GM19463 (cell line): Measurements from ENCODE around the gene BPNT1.
A peak's percentile ranks its signal among the peaks of the same experiment; 100 is the strongest.
"Not testable (repeated sequence)": the region's sequence is repeated elsewhere in the genome, so short reads cannot be mapped to it uniquely, and the experiment has no call there.

Source experiments
- ATAC-seq: cut with Tn5 transposase; IDR thresholded peaks from one replicate; pipeline ENCODE4 v1.9.1; 2021; ENCODE audit warnings: mild to moderate bottlenecking, moderate library complexity; ENCODE audit not compliant: unreplicated experiment

The BPNT1 gene, protein sequence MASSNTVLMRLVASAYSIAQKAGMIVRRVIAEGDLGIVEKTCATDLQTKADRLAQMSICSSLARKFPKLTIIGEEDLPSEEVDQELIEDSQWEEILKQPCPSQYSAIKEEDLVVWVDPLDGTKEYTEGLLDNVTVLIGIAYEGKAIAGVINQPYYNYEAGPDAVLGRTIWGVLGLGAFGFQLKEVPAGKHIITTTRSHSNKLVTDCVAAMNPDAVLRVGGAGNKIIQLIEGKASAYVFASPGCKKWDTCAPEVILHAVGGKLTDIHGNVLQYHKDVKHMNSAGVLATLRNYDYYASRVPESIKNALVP

DNA sequence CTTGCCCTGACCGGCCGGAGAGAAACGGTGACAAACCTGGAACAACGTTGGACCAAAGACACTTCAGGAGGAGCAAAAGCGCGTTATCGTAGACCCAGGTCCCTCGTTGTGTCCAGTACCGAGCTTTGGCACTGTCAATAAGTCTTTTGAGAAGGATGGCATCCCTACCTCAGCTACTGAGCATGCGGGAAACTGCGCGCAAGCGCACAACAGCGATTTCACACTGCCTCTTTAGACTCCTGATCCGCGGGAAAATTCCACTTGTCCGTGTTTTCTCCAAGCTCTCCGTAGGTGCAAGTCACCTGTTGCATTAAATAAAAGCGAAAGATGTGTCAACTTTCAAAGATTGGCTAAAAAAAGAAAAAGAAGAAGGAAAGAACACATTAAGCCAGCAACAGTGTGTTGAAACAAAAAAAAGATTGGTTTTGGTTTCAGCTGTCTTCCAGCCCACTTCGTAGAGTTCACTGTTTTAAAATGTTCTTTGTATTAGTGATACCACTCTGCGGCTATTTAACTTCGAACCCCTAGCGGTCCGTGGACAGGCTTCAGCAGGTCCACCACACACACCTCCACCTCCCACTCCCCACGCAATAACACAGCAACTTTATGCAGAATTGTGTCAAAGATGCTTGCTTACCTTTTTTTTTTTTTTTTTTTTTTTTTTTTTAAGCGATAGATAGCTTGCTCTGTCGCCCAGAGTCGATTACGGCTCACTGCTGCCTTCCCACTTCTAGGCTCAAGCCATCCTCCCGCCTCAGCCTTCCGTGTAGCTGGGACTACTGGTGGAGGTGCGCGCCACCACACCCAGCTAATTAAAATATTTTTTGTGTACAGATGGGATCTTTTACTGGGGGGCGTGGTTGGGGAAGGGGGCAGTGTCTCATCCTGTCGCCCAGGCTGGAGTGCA lies at the start of gene BPNT1:
Gene BPNT1, minus strand, starts transcription at position 139 of the 907 bp plus-strand sequence. CDS start 9,942 bp downstream, outside the sequence.
- peak; percentile 53 for ATAC-seq

DNA sequence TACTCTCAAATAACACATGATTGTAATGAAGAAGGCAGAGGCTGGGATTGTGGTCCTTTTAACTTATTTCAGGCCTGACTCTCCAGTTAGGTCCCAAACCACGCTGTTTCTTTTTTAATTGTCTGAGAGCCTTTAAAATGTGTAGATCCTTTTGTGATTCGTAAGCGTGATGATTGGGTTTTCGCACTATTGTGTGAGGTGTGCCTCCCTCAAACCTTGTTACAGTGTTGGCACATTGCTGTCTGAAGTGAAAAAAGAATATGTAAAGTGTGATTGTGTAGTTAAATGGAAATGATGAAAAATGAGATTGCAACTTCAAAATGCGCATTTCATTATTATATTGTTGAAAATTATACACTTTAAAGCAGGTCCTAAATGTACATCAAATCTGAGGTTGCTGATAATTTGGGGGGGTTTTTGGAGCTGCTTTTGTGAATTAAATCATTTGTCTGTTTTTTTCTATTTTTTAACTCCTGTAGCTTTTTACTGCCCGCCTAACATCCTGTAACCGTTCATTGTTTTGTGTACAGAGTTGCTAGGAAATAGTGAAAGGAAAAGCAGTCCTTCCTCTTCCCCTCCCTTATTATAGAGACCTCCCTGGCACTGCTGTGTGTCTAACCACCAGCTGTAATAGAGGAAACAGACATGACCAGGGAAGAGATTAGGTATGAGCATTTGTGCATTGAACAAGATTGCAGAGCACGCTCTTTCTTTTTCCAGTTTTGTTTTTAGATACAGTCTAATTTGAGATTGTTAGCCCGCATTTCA lies 47.6 kb upstream of the BPNT1 start:
- no peak for ATAC-seq

DNA sequence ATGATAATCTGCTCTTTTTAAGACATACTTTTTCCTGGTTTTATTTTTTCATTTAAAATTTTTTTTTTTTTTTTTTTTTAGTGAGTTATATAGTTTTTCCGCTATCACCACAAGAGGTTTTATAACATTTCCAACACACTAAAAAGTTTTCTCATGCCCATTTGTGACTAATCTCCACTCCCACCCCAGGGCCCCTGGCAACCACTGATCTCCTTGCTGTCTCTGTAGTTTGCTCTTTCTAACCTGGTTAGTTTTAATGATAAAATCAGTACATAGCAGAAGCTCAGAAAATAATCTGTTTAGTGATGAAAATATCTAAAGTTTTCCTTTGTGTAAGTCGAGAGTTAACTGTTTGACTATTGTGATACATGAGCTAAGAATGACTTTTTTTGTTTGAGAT lies 46.2 kb upstream of the BPNT1 start:
- ATAC-seq = no peak

DNA sequence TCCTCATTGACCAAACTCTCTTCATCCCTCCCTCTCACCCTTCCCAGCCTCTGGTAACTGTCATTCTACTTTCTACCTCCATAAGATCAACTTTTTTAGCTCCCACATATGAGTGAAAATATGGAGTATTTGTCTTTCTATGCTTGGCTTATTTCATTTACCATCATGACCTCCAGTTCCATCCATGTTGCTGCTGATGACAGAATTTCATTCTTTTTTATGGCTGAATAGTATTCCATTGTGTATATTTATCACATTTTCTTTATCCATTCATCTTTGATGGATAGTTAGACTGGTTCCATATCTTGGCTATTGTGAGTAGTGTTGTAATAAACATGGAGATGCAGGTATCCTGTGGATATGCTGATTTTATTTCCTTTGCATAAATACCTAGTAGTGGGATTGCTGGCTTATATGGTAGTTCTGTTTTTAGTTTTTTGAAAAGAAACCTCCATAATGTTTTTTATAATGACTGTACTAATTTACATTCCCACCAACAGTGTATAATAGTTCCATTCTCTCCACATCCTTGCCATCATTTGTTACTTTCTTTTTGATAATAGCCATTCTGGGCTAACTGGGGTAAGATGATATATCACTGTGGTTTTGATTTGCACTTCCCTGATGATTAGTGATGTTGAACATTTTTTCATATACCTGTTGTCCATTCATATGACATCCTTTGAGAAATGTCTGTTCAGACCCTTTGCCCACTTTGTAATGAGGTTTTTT lies 40.1 kb upstream of the BPNT1 start:
- no peak for ATAC-seq

DNA sequence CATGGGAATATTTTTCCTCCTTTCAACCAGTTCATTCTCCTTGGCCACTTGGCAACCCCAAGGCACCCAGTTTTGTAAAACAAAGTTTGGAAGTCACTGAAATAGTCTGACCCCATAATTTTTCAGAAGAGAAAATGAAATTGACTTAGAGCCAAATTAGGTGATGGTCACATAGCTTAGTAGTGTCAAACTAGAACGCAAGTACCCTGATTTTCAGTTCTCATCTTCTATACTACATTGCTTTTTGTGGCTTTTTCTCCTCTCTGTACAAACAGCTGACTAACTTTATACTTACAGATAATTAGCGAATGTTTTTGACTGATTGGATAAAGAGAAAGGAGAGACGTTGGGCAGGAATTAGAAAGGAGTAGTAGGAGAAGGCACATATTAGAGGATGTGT lies 37.5 kb upstream of the BPNT1 start:
- ATAC-seq = no peak

DNA sequence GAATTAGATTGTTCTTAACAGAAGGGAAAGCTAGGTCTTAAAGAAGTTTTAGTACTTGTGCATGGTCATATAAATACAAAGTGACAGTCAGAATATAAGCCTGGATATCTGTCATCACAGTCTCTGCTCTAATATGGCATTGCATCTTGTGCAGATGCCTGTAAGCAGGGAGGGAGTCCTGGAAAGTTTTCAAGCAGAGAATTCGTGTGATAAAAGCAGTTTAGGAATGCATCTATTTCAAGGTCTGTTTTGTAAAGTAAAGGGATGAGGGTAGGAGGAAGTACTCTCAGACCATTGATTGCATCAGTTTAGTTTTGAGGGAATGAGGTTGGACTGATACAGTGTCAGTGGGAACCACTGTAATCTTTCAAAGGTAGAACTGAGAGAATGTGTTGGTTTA lies 35.0 kb upstream of the BPNT1 start:
- ATAC-seq = no peak

DNA sequence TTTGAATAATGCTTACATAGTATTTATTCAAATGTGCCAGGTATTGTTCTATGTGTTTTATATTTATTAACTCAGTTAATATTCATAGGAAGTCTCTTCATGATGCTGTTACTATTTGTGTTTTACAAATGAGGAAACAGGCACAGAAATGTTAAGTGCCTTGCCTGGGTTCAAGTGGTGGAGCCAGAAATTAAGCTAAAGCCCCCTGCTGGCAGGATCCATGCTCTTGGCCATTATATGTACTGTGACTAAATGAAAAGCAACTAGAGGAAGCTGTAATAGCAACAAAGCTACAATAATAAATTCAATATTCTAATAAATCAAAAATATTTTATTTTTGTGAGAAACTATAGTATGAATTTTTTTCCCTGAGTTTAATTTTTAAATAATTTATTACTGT lies 34.3 kb upstream of the BPNT1 start:
- ATAC-seq = no peak

GRCh38 chr1:220123066-220123465 lies 33.5 kb upstream of the BPNT1 start:
- ATAC-seq = no peak

GRCh38 chr1:220121791-220122530 lies 32.4 kb upstream of the BPNT1 start:
- no peak for ATAC-seq

GRCh38 chr1:220119043-220119512 lies 29.5 kb upstream of the BPNT1 start:
- no peak for ATAC-seq

DNA sequence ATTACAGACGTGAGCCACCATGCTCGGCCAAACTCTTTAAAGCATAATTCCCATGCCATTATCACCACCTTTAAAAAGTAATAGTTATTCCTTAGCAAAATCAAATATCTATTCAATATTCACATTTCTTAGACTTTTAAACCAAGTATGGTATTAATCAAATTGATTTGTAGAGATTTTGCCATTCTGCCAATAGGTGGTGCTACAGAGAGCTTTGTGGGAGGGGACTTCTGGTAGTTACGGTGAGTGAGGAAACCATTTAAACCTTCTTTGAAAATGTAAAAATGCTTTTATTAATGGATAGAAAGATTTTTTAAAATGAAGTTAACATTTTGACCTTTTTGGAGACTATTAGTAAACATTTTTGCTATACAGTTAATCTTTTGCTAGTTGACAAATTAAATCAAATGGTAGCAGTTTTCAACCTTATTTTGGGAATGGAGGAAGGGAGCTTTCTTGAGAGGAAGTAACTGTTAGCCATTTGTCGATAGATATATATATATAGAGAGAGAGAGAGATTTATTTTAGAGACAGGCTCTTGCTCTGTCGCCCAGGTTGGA lies 23.6 kb upstream of the BPNT1 start:
- ATAC-seq = peak; percentile 69

DNA sequence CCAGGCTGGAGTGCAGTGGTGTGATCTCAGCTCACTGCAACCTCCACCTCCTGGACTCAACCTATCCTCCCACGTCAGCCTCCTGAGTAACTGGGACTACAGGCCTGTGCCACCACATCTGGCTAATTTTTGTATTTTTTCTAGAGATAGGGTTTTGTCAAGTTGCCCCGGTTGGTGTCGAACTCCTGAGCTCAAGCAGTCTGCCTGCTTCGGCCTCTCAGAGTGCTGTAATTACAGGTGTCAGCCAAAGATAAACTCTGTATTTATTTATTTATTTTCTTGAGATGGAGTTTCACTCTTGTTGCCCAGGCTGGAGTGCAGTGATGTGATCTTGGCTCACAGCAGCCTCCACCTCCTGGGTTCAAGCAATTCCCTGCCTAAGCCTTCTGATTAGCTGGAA lies 23.0 kb upstream of the BPNT1 start:
- not testable (repeated sequence) for ATAC-seq

GRCh38 chr1:220110473-220110872 lies 20.9 kb upstream of the BPNT1 start:
- ATAC-seq = not testable (repeated sequence)

- no peak for ATAC-seq
Measured at GRCh38 chr1:220099826-220100225, 10.2 kb upstream of the BPNT1 start.

- peak; percentile 71 for ATAC-seq
Measured at GRCh38 chr1:220094016-220094911, 4.7 kb upstream of the BPNT1 start, which contains the start of gene IARS2. IARS2 (plus strand) TSS chr1:220094132; CDS start chr1:220094217, 85 bp downstream.

DNA sequence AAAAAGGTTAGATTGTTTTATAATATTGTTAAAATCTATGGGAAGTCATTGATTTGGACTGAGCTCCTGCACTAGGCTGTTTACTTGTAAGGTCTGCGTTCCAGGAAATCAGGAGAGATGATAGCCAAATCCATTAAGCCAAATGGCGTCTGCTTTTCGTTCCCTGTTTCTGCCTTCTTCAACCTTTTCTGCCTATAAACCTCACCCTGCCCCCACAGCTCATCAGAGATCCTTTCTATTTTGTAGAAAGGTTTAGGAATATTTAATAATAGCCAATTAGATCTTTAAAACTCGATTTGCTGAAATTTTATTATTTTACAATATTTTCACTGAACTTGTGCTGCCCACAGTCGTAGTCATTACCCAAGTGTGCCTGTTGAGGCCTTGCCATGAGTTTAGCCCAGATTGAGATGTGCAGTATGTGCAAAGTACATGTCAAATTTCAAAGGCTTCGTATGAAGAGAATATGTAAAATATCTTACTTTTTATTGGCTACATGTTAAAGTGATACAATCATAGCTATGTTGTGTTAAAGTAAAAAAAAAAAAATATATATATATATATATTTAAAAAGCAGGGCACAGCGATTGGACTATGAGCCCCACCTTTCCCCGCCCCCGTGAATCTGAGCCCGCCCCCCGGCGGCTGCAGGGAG lies 3.9 kb upstream of the BPNT1 start:
- no peak for ATAC-seq

DNA sequence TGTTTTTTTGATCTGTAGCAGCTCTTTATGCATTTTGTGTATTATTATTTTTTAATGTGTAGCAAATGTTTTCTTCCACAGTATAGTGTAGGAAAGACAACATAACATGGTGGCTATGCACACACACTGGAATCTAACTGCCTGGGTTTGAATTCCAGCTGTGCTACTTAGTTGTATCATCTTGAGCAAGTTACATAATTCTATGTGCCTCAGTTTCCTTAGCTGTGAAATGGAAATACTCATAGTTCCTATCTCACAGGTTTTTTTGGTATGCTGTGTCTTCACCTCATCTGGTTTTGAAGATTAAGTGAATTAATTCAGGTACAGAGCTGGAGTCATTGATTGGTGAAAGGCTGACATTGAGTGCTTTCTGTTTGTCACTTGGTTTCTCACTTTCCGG lies 3.1 kb upstream of the BPNT1 start:
- ATAC-seq = no peak

GRCh38 chr1:220086261-220086686 lies 3.3 kb downstream of the BPNT1 start:
- ATAC-seq = peak; percentile 58
